Measurements from ENCODE around the gene ARHGEF7.
A peak's percentile ranks its signal among the peaks of the same experiment; 100 is the strongest.

Gene ARHGEF7

DNA sequence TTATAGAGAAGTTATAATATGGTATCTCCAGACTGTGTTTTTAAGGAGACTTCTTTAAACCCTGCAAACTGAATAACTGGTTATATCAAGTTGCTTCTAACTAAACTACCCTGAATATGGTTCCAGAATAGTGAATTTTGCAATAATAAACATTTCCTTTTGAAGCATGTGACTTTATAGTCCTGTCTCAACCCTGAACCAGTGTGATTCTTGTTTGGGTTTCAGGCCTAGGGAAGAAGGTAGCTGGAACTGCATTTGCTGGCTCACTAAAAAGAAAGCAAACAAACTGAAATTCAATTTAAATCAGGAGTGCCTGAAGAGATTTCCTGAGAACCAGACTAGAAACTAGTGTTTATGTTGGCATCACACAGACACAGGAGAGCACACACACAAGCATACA, 4.9 kb downstream of the ARHGEF7 start:
- Mint-ChIP-seq H3K36me3 (no peaks in the 10 kb centered on the region), H3K27ac (no peak overlapping the region), H3K4me1 (peaks cover 5% of the 10 kb centered on the region), H3K4me3 (no peak overlapping the region), H3K9me3 (no peaks in the 10 kb centered on the region)
- DNase-seq (ENCODE audit: low spot score in 2 of 2) (no peak), ATAC-seq (no peak)

DNA sequence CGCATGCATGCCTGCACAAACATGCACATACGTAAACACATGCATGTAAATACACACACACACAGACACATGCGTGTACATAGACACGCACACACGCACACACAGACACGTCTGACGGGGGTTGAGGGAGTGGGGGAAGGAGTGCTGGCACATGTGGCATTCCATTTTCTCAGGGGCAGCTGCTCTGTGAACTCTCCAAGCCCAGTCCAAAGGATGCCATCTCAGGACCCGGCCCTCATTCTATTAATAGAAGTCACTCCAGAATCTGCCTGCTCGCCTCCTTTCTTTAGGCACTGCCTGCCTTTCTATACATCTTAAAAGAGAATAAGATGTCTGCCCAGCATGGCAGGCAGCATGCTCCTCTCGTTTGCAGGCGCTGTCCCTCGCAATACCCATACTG, 5.3 kb downstream of the ARHGEF7 start:
- no peak for DNase-seq (ENCODE audit: low spot score in 2 of 2)
- ATAC-seq = no peak
- no peak overlapping the region for H3K4me3 Mint-ChIP-seq
- no peak overlapping the region for H3K27ac Mint-ChIP-seq
- H3K4me1 Mint-ChIP-seq = peaks cover 5% of the 10 kb centered on the region
- no peaks in the 10 kb centered on the region for H3K9me3 Mint-ChIP-seq
- no peaks in the 10 kb centered on the region for H3K36me3 Mint-ChIP-seq

DNA sequence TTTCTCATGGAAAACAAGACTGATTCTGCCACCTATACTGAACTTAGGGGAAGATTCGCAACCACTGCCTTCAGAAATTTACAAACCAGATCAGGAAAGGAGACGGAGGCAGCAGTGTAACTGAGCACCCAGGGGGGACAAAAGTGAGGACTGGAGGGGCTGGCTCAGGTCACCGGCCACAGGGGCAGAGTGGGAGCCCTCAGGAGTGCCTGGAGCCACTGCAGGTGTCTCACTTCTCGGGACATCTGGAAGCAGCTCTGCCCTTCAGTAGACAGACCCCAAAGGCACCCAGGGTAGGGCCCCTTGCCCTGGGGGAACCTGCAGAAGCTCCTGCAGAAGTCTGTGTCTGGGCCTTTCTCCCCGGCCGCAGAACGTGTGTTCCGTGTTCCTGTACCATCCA, 5.8 kb downstream of the ARHGEF7 start:
- ATAC-seq = no peak
- Mint-ChIP-seq H3K27ac (no peak overlapping the region), H3K36me3 (no peaks in the 10 kb centered on the region), H3K4me1 (peaks cover 5% of the 10 kb centered on the region), H3K4me3 (no peak overlapping the region), H3K9me3 (no peaks in the 10 kb centered on the region)
- DNase-seq (ENCODE audit: low spot score in 2 of 2) = no peak

GRCh38 chr13:111121506-111121905, 6.4 kb downstream of the ARHGEF7 start:
- ATAC-seq (no peak), DNase-seq (ENCODE audit: low spot score in 2 of 2) (no peak)
- H3K36me3 Mint-ChIP-seq = no peaks in the 10 kb centered on the region
- H3K27ac Mint-ChIP-seq = no peak overlapping the region
- H3K4me1 Mint-ChIP-seq = no peaks in the 10 kb centered on the region
- H3K4me3 Mint-ChIP-seq = no peak overlapping the region
- no peaks in the 10 kb centered on the region for H3K9me3 Mint-ChIP-seq

DNA sequence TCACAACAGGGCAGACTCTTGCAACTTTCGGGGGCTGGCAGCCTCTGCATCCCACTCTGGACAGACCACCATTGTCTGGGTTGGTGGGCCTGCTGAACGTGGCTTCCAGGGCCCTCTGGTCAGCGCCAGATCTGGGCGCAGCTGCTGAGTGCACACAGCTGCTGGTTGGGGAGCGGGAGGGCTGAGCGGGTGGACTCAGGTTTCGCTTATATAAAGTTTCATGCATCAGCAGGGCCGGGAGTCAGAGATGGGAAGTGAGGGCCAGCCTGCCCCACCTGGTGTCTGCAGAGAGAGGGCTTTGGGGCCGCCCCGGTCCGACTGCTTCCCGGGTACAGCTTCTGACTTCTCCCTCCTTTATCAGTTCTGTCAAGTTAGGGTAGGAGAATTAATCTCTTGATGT, 6.9 kb downstream of the ARHGEF7 start:
- Mint-ChIP-seq H3K4me1 (no peaks in the 10 kb centered on the region), H3K36me3 (no peaks in the 10 kb centered on the region), H3K4me3 (no peak overlapping the region), H3K9me3 (no peaks in the 10 kb centered on the region), H3K27ac (no peak overlapping the region)
- no peak for ATAC-seq
- no peak for DNase-seq (ENCODE audit: low spot score in 2 of 2)

- no peaks in the 10 kb centered on the region for H3K36me3 Mint-ChIP-seq
- no peak overlapping the region for H3K27ac Mint-ChIP-seq
- ATAC-seq (no peak), DNase-seq (ENCODE audit: low spot score in 2 of 2) (no peak)
- no peak overlapping the region for H3K4me3 Mint-ChIP-seq
- no peaks in the 10 kb centered on the region for H3K9me3 Mint-ChIP-seq
- no peaks in the 10 kb centered on the region for H3K4me1 Mint-ChIP-seq
These were observed 7.5 kb downstream of the ARHGEF7 start for GRCh38 chr13:111122631-111123030.

- Mint-ChIP-seq H3K4me3 (no peak overlapping the region), H3K36me3 (no peaks in the 10 kb centered on the region), H3K27ac (no peak overlapping the region), H3K9me3 (no peaks in the 10 kb centered on the region), H3K4me1 (no peaks in the 10 kb centered on the region)
- ATAC-seq (no peak), DNase-seq (ENCODE audit: low spot score in 2 of 2) (no peak)
These were observed 8.1 kb downstream of the ARHGEF7 start for GRCh38 chr13:111123221-111123620.

- H3K4me3 Mint-ChIP-seq = no peak overlapping the region
- no peaks in the 10 kb centered on the region for H3K4me1 Mint-ChIP-seq
- ATAC-seq (no peak), DNase-seq (ENCODE audit: low spot score in 2 of 2) (no peak)
- H3K27ac Mint-ChIP-seq = no peak overlapping the region
- H3K36me3 Mint-ChIP-seq = no peaks in the 10 kb centered on the region
- no peaks in the 10 kb centered on the region for H3K9me3 Mint-ChIP-seq
These were observed 8.5 kb downstream of the ARHGEF7 start for GRCh38 chr13:111123649-111124048.

DNA sequence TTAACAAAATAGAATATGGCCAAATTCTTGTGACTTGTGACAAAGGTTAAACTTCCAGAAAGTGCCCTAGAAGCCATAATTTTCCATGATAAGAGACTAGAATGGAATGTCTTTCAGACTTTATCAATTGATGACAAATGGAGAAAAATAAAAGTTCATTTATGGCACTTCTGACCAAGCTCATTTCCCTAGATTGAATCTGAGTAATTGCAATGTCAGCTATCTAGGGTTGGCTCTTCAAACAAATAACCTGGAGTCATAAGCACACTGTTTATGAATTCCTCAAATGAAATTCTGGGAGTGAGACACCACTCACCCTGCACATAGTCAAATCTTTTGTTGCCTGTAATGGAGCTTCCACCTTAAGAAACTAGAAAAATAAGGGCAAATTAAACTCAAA, 11.4 kb downstream of the ARHGEF7 start:
- Mint-ChIP-seq H3K36me3 (no peaks in the 10 kb centered on the region), H3K4me1 (no peaks in the 10 kb centered on the region), H3K4me3 (no peak overlapping the region), H3K9me3 (no peaks in the 10 kb centered on the region), H3K27ac (no peak overlapping the region)
- ATAC-seq (no peak), DNase-seq (ENCODE audit: low spot score in 2 of 2) (no peak)

GRCh38 chr13:111129465-111130115, 14.5 kb downstream of the ARHGEF7 start:
- Mint-ChIP-seq H3K4me3 (no peak overlapping the region), H3K36me3 (no peaks in the 10 kb centered on the region), H3K4me1 (no peaks in the 10 kb centered on the region), H3K27ac (no peak overlapping the region), H3K9me3 (no peaks in the 10 kb centered on the region)
- ATAC-seq (no peak), DNase-seq (ENCODE audit: low spot score in 2 of 2) (no peak)

DNA sequence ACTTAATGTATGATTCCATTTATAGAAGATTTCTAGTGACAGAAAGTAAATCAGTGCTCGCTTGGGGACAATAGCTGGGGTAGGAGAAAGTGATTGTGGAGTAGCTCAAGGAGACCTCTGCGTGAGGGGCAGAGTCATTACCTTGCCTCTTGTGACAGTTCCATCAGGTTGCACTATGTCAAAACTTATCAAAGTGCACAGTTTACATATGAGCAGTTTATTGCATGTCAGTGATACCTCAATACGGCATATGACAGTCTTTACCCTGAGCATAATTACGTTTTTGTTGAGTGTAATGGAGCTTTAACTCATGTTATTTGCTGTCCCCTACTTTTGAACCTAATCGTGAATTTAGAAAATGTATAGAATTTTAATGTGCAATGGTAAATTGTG, 15.0 kb downstream of the ARHGEF7 start:
- DNase-seq (ENCODE audit: low spot score in 2 of 2) = no peak
- Mint-ChIP-seq H3K4me3 (no peak overlapping the region), H3K36me3 (no peaks in the 10 kb centered on the region), H3K4me1 (no peaks in the 10 kb centered on the region), H3K27ac (no peak overlapping the region), H3K9me3 (no peaks in the 10 kb centered on the region)
- no peak for ATAC-seq

- Mint-ChIP-seq H3K36me3 (no peaks in the 10 kb centered on the region), H3K27ac (no peak overlapping the region), H3K4me3 (no peak overlapping the region), H3K9me3 (no peaks in the 10 kb centered on the region), H3K4me1 (no peaks in the 10 kb centered on the region)
- no peak for ATAC-seq
- DNase-seq (ENCODE audit: low spot score in 2 of 2) = no peak
These were observed 15.9 kb downstream of the ARHGEF7 start for GRCh38 chr13:111131048-111131447.

- H3K4me3 Mint-ChIP-seq = no peak overlapping the region
- H3K36me3 Mint-ChIP-seq = no peaks in the 10 kb centered on the region
- DNase-seq (ENCODE audit: low spot score in 2 of 2) = no peak
- no peaks in the 10 kb centered on the region for H3K9me3 Mint-ChIP-seq
- no peaks in the 10 kb centered on the region for H3K4me1 Mint-ChIP-seq
- no peak overlapping the region for H3K27ac Mint-ChIP-seq
- ATAC-seq = peak; percentile 24
These were observed 16.5 kb downstream of the ARHGEF7 start for GRCh38 chr13:111131611-111132010.

GRCh38 chr13:111132948-111133347, 17.8 kb downstream of the ARHGEF7 start:
- H3K9me3 Mint-ChIP-seq = no peaks in the 10 kb centered on the region
- H3K27ac Mint-ChIP-seq = no peak overlapping the region
- ATAC-seq (no peak), DNase-seq (ENCODE audit: low spot score in 2 of 2) (no peak)
- no peaks in the 10 kb centered on the region for H3K36me3 Mint-ChIP-seq
- no peak overlapping the region for H3K4me3 Mint-ChIP-seq
- no peaks in the 10 kb centered on the region for H3K4me1 Mint-ChIP-seq

- DNase-seq (ENCODE audit: low spot score in 2 of 2) (no peak), ATAC-seq (no peak)
- no peak overlapping the region for H3K4me3 Mint-ChIP-seq
- H3K9me3 Mint-ChIP-seq = no peaks in the 10 kb centered on the region
- no peaks in the 10 kb centered on the region for H3K36me3 Mint-ChIP-seq
- H3K27ac Mint-ChIP-seq = no peak overlapping the region
- no peaks in the 10 kb centered on the region for H3K4me1 Mint-ChIP-seq
These were observed 24.3 kb downstream of the ARHGEF7 start for GRCh38 chr13:111139452-111139851.

GRCh38 chr13:111139873-111140561, 24.9 kb downstream of the ARHGEF7 start:
- Mint-ChIP-seq H3K27ac (no peak overlapping the region), H3K9me3 (no peaks in the 10 kb centered on the region), H3K4me1 (no peaks in the 10 kb centered on the region), H3K4me3 (no peak overlapping the region), H3K36me3 (no peaks in the 10 kb centered on the region)
- DNase-seq (ENCODE audit: low spot score in 2 of 2) (no peak), ATAC-seq (no peak)
